WTC11 (cell line): ENCODE data around the gene PAX8. TPM values are rescaled to one million over a fixed set of nuclear protein-coding genes. Genes with fewer than 3 reads are reported as not detected.

ENCODE experiments used
- ATAC-seq: fragments of 200-7000 bp; cut with Tn5 transposase; 2 replicates; pipeline ENCODE4 v1.10.0; 2021; ENCODE audit warnings: mild to moderate bottlenecking, moderate library complexity
- CTCF ChIA-PET: fragments of 300-600 bp; sonication (Branson Sonifier 250); formaldehyde crosslinking; loops from one replicate; lab custom pipeline; 2021; ENCODE audit warnings: antibody characterized with exemption; lab: Charles Lee
- POLR2A ChIA-PET: fragments of 350-600 bp; sonication (Branson Sonifier 250); formaldehyde crosslinking; loops from one replicate; lab custom pipeline; 2021; ENCODE audit warnings: antibody characterized with exemption; lab: Charles Lee
- DNase-seq: peaks from one replicate; pipeline ENCODE4 v3.0.0; 2021; ENCODE audit warnings: low spot score
- H3K27ac Mint-ChIP-seq: 2 replicates; pipeline ENCODE4 v1.8.0; 2021; ENCODE audit warnings: mixed read lengths
- H3K27me3 Mint-ChIP-seq: 2 replicates; pipeline ENCODE4 v1.8.0; 2021; ENCODE audit warnings: low read depth, mild to moderate bottlenecking, moderate library complexity, mixed read lengths
- H3K36me3 Mint-ChIP-seq: 2 replicates; pipeline ENCODE4 v1.8.0; 2021; ENCODE audit warnings: mixed read lengths
- H3K4me1 Mint-ChIP-seq: 2 replicates; pipeline ENCODE4 v1.8.0; 2022; ENCODE audit warnings: mixed read lengths
- H3K4me3 Mint-ChIP-seq: 2 replicates; pipeline ENCODE4 v1.8.0; 2021; ENCODE audit warnings: mild to moderate bottlenecking, moderate library complexity, mixed read lengths
- H3K9me3 Mint-ChIP-seq: 2 replicates; pipeline ENCODE4 v1.8.0; 2021; ENCODE audit warnings: mixed read lengths
- CREM ChIP-seq: sonication (generic); formaldehyde crosslinking; IDR thresholded peaks from 2 replicates; pipeline ENCODE4 v1.8.1; 2022; ENCODE audit warnings: mild to moderate bottlenecking, missing genetic modification reagents, moderate library complexity
- HMGA2 ChIP-seq: fragments of 250-450 bp; sonication (Bioruptor Pico); IDR thresholded peaks from 2 replicates; pipeline ENCODE4 v1.4.0; 2021; ENCODE audit warnings: mild to moderate bottlenecking, moderate library complexity
- JAZF1 ChIP-seq: fragments of 250-450 bp; sonication (Bioruptor Pico); IDR thresholded peaks from 2 replicates; pipeline ENCODE4 v1.9.0; 2021; ENCODE audit warnings: moderate library complexity, mild to moderate bottlenecking, inconsistent platforms
- RORB ChIP-seq: fragments of 250-450 bp; sonication (Bioruptor Pico); IDR thresholded peaks from 2 replicates; pipeline ENCODE4 v1.9.0; 2021; ENCODE audit warnings: mild to moderate bottlenecking
- TEAD4 ChIP-seq: sonication (generic); formaldehyde crosslinking; IDR thresholded peaks from 2 replicates; pipeline ENCODE4 v1.8.0; 2022; ENCODE audit warnings: mild to moderate bottlenecking, missing genetic modification reagents
- ZNF671 ChIP-seq: fragments of 250-450 bp; sonication (Bioruptor Pico); IDR thresholded peaks from 2 replicates; pipeline ENCODE4 v1.8.0; 2021; ENCODE audit warnings: mild to moderate bottlenecking
- total RNA-seq: library from RNA; stranded (reverse); gene quantifications from 3 replicates; pipeline ENCODE4 v1.2.3, GENCODE V29; 2021
- TF ChIP-seq, protein P1 (sequence below): sonication (generic); formaldehyde crosslinking; IDR thresholded peaks from 2 replicates; pipeline ENCODE4 v1.8.1; 2023; ENCODE audit warnings: mild to moderate bottlenecking, missing genetic modification reagents
- TF ChIP-seq, protein P2 (sequence below): sonication (generic); formaldehyde crosslinking; IDR thresholded peaks from 2 replicates; pipeline ENCODE4 v1.8.1; 2023; ENCODE audit warnings: mild to moderate bottlenecking, missing genetic modification reagents, moderate library complexity
- TF ChIP-seq, protein P3 (sequence below): sonication (generic); formaldehyde crosslinking; IDR thresholded peaks from 2 replicates; pipeline ENCODE4 v1.8.1; 2023; ENCODE audit warnings: mild to moderate bottlenecking, missing genetic modification reagents, moderate library complexity
- TF ChIP-seq, protein P4 (sequence below): sonication (generic); formaldehyde crosslinking; IDR thresholded peaks from 2 replicates; pipeline ENCODE4 v1.8.0; 2022; ENCODE audit warnings: mild to moderate bottlenecking, missing genetic modification reagents
- TF ChIP-seq, protein P5 (sequence below): sonication (generic); formaldehyde crosslinking; IDR thresholded peaks from 2 replicates; pipeline ENCODE4 v1.8.1; 2023; ENCODE audit warnings: mild to moderate bottlenecking, moderate library complexity, missing genetic modification reagents
- TF ChIP-seq, protein P6 (sequence below): sonication (generic); formaldehyde crosslinking; IDR thresholded peaks from 2 replicates; pipeline ENCODE4 v1.8.0; 2023; ENCODE audit warnings: mild to moderate bottlenecking, missing genetic modification reagents
- TF ChIP-seq, protein P7 (sequence below): fragments of 250-450 bp; sonication (Bioruptor Pico); IDR thresholded peaks from 2 replicates; pipeline ENCODE4 v1.9.0; 2021; ENCODE audit warnings: moderate library complexity, mild to moderate bottlenecking, inconsistent platforms, borderline replicate concordance
- TF ChIP-seq, protein P8 (sequence below): sonication (generic); formaldehyde crosslinking; conservative IDR thresholded peaks from 2 replicates; pipeline ENCODE4 v1.8.1; 2022; ENCODE audit warnings: mild to moderate bottlenecking, missing genetic modification reagents
- TF ChIP-seq, protein P9 (sequence below): sonication (generic); formaldehyde crosslinking; IDR thresholded peaks from 2 replicates; pipeline ENCODE4 v1.8.0; 2022; ENCODE audit warnings: missing genetic modification reagents
- TF ChIP-seq, protein P10 (sequence below): sonication (generic); formaldehyde crosslinking; IDR thresholded peaks from 2 replicates; pipeline ENCODE4 v1.8.1; 2022; ENCODE audit warnings: mild to moderate bottlenecking, missing genetic modification reagents, moderate library complexity, borderline replicate concordance

The PAX8 gene
- total RNA-seq, 1 experiment from 2014 or later = 0.35 TPM

DNA sequence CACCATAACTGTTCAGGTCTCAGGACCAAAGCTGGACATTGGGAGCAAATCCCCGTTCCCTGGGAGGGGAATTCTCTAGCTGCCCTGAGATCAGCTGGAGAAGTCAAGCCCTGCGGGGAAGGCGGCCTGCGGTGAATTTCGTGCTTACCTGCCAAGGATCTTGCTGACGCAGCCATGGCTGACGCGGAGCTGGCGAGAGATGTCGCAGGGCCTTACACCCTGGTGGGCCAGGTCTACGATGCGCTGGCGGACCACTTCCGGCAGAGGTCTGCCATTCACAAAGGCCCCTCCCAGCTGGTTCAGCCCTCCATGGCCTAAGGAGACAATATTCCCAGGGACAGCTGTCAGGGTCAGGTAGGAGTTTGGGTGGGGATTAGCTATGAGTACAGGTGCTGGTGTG lies 32.1 kb downstream of the PAX8 start (continued):
- TF ChIP-seq, protein P1, sequence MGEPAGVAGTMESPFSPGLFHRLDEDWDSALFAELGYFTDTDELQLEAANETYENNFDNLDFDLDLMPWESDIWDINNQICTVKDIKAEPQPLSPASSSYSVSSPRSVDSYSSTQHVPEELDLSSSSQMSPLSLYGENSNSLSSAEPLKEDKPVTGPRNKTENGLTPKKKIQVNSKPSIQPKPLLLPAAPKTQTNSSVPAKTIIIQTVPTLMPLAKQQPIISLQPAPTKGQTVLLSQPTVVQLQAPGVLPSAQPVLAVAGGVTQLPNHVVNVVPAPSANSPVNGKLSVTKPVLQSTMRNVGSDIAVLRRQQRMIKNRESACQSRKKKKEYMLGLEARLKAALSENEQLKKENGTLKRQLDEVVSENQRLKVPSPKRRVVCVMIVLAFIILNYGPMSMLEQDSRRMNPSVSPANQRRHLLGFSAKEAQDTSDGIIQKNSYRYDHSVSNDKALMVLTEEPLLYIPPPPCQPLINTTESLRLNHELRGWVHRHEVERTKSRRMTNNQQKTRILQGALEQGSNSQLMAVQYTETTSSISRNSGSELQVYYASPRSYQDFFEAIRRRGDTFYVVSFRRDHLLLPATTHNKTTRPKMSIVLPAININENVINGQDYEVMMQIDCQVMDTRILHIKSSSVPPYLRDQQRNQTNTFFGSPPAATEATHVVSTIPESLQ (CRISPR knock-in tag) = no peak
- TF ChIP-seq, protein P2, sequence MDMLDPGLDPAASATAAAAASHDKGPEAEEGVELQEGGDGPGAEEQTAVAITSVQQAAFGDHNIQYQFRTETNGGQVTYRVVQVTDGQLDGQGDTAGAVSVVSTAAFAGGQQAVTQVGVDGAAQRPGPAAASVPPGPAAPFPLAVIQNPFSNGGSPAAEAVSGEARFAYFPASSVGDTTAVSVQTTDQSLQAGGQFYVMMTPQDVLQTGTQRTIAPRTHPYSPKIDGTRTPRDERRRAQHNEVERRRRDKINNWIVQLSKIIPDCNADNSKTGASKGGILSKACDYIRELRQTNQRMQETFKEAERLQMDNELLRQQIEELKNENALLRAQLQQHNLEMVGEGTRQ = no peak
- TF ChIP-seq, protein P3, sequence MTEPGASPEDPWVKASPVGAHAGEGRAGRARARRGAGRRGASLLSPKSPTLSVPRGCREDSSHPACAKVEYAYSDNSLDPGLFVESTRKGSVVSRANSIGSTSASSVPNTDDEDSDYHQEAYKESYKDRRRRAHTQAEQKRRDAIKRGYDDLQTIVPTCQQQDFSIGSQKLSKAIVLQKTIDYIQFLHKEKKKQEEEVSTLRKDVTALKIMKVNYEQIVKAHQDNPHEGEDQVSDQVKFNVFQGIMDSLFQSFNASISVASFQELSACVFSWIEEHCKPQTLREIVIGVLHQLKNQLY (CRISPR knock-in tag) = no peak
- TF ChIP-seq JAZF1 (CRISPR knock-in tag) = no peak
- TF ChIP-seq, protein P4, sequence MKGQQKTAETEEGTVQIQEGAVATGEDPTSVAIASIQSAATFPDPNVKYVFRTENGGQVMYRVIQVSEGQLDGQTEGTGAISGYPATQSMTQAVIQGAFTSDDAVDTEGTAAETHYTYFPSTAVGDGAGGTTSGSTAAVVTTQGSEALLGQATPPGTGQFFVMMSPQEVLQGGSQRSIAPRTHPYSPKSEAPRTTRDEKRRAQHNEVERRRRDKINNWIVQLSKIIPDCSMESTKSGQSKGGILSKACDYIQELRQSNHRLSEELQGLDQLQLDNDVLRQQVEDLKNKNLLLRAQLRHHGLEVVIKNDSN (CRISPR knock-in tag) = no peak
- TF ChIP-seq, protein P5, sequence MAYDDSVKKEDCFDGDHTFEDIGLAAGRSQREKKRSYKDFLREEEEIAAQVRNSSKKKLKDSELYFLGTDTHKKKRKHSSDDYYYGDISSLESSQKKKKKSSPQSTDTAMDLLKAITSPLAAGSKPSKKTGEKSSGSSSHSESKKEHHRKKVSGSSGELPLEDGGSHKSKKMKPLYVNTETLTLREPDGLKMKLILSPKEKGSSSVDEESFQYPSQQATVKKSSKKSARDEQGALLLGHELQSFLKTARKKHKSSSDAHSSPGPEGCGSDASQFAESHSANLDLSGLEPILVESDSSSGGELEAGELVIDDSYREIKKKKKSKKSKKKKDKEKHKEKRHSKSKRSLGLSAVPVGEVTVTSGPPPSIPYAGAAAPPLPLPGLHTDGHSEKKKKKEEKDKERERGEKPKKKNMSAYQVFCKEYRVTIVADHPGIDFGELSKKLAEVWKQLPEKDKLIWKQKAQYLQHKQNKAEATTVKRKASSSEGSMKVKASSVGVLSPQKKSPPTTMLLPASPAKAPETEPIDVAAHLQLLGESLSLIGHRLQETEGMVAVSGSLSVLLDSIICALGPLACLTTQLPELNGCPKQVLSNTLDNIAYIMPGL (CRISPR knock-in tag) = no peak
- TF ChIP-seq, all 79 proteins: peak for 0

DNA sequence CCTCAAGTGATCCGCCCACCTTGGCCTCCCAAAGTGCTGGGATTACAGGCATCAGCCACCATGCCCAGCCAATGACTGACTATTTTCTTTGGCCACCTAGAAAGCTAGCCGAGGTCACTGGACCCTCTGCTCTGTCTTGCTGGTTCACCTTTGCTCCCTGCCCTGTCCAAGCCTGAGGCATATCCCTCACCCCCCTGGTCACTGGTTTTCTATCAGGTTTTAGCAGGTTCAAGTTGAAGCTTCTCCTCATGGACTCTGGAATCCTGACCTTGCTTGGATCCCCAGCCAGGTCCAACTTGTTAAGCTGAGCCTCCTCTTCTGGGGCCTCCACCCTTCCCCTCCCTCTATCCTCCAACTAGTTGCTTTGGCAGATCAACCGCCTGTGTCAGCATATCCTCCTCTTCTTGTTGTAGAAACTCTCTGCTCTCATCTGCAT lies 33.4 kb downstream of the PAX8 start:
- Mint-ChIP-seq H3K27me3 (no peaks in the 10 kb centered on the region; the same call in 1 of the 2 replicates), H3K4me1 (peaks cover 5% of the 10 kb centered on the region), H3K27ac (no peak overlapping the region), H3K36me3 (no peaks in the 10 kb centered on the region), H3K4me3 (no peak overlapping the region), H3K9me3 (no peaks in the 10 kb centered on the region)
- DNase-seq = no peak
- CTCF ChIA-PET = interaction anchor here (0.8 to 2.9 kb wide), 4 partner anchors 41 to 165 kb away, joined by 4 to 16 read pairs (median 5); no protein-coding TSS in a partner anchor
- POLR2A ChIA-PET = no interaction called here
- TF ChIP-seq, protein P6, sequence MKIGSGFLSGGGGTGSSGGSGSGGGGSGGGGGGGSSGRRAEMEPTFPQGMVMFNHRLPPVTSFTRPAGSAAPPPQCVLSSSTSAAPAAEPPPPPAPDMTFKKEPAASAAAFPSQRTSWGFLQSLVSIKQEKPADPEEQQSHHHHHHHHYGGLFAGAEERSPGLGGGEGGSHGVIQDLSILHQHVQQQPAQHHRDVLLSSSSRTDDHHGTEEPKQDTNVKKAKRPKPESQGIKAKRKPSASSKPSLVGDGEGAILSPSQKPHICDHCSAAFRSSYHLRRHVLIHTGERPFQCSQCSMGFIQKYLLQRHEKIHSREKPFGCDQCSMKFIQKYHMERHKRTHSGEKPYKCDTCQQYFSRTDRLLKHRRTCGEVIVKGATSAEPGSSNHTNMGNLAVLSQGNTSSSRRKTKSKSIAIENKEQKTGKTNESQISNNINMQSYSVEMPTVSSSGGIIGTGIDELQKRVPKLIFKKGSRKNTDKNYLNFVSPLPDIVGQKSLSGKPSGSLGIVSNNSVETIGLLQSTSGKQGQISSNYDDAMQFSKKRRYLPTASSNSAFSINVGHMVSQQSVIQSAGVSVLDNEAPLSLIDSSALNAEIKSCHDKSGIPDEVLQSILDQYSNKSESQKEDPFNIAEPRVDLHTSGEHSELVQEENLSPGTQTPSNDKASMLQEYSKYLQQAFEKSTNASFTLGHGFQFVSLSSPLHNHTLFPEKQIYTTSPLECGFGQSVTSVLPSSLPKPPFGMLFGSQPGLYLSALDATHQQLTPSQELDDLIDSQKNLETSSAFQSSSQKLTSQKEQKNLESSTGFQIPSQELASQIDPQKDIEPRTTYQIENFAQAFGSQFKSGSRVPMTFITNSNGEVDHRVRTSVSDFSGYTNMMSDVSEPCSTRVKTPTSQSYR = no peak
- TF ChIP-seq, protein P7, sequence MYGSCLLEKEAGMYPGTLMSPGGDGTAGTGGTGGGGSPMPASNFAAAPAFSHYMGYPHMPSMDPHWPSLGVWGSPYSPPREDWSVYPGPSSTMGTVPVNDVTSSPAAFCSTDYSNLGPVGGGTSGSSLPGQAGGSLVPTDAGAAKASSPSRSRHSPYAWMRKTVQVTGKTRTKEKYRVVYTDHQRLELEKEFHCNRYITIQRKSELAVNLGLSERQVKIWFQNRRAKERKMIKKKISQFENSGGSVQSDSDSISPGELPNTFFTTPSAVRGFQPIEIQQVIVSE (CRISPR knock-in tag) = no peak
- TF ChIP-seq HMGA2 (CRISPR knock-in tag) = no peak
- no peak for TF ChIP-seq TEAD4
- no peak for TF ChIP-seq RORB (CRISPR knock-in tag)
- no peak for TF ChIP-seq ZNF671 (CRISPR knock-in tag)
- TF ChIP-seq, protein P8, sequence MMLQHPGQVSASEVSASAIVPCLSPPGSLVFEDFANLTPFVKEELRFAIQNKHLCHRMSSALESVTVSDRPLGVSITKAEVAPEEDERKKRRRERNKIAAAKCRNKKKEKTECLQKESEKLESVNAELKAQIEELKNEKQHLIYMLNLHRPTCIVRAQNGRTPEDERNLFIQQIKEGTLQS = no peak
- ATAC-seq = no peak

DNA sequence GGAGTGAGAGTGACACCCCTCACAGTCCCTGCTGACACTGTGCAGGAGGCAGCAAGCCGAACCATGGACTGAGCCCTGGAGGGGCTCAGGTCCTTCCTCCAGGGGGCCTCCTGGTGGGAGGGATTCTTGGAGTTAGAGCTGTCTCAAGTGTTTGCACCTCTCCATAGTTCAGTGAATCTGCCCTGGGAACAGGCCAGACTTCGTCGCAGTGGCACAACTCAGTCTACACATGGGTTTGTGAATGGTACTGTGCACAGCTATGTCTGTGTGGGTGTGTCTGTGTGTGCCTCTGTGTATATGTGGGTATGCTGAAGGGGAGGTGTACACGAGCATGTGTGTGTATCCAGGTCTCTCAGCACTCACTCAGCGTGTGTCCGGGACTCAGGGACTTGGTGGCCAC lies 36.4 kb downstream of the PAX8 start:
- Mint-ChIP-seq H3K9me3 (no peaks in the 10 kb centered on the region), H3K27ac (no peak overlapping the region), H3K4me1 (peaks cover 8% of the 10 kb centered on the region), H3K27me3 (no peaks in the 10 kb centered on the region; the same call in 1 of the 2 replicates), H3K4me3 (no peak overlapping the region), H3K36me3 (no peaks in the 10 kb centered on the region)
- CTCF ChIA-PET = interaction anchor here (0.8 to 3.4 kb wide), 3 partner anchors 38 to 162 kb away, joined by 3 to 13 read pairs (median 5); no protein-coding TSS in a partner anchor
- no peak for DNase-seq
- ATAC-seq = no peak
- POLR2A ChIA-PET = no interaction called here
- TF ChIP-seq CREM (CRISPR knock-in tag) (no peak), RORB (CRISPR knock-in tag) (no peak)
- TF ChIP-seq, protein P9, sequence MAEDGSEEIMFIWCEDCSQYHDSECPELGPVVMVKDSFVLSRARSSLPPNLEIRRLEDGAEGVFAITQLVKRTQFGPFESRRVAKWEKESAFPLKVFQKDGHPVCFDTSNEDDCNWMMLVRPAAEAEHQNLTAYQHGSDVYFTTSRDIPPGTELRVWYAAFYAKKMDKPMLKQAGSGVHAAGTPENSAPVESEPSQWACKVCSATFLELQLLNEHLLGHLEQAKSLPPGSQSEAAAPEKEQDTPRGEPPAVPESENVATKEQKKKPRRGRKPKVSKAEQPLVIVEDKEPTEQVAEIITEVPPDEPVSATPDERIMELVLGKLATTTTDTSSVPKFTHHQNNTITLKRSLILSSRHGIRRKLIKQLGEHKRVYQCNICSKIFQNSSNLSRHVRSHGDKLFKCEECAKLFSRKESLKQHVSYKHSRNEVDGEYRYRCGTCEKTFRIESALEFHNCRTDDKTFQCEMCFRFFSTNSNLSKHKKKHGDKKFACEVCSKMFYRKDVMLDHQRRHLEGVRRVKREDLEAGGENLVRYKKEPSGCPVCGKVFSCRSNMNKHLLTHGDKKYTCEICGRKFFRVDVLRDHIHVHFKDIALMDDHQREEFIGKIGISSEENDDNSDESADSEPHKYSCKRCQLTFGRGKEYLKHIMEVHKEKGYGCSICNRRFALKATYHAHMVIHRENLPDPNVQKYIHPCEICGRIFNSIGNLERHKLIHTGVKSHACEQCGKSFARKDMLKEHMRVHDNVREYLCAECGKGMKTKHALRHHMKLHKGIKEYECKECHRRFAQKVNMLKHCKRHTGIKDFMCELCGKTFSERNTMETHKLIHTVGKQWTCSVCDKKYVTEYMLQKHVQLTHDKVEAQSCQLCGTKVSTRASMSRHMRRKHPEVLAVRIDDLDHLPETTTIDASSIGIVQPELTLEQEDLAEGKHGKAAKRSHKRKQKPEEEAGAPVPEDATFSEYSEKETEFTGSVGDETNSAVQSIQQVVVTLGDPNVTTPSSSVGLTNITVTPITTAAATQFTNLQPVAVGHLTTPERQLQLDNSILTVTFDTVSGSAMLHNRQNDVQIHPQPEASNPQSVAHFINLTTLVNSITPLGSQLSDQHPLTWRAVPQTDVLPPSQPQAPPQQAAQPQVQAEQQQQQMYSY (CRISPR knock-in tag) = no peak
- TF ChIP-seq, protein P10, sequence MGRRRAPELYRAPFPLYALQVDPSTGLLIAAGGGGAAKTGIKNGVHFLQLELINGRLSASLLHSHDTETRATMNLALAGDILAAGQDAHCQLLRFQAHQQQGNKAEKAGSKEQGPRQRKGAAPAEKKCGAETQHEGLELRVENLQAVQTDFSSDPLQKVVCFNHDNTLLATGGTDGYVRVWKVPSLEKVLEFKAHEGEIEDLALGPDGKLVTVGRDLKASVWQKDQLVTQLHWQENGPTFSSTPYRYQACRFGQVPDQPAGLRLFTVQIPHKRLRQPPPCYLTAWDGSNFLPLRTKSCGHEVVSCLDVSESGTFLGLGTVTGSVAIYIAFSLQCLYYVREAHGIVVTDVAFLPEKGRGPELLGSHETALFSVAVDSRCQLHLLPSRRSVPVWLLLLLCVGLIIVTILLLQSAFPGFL = no peak
